NCI-H510A (cell line): ENCODE results near the gene TPSD1.
"Not testable (repeated sequence)": the region's sequence is repeated elsewhere in the genome, so short reads cannot be mapped to it uniquely, and the experiment has no call there.

Experiments
- DNase-seq: peaks from one replicate; lab custom pipeline; 2025; lab: John Stamatoyannopoulos, UW

TPSD1 gene

DNA sequence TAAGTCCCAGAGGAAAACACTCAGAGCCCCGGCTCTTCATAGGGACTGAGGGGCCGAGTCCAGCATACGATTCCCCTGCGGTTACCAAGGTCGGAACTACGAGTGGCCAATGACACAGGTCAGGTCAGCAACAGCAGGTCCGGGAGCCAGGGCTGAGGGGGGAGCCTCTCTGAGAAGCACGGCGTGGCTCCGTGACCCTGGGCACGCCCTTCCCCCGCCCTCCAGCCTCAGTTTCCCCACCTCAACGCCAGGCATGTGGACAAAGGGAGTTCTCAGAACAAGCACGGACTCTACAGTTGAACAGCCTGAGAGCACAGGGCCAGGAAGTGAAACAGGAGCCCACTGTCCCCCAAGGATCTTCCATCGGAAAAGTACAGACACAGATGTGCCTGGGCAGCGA is 25.6 kb downstream of the TPSD1 start:
- no peak for DNase-seq

DNA sequence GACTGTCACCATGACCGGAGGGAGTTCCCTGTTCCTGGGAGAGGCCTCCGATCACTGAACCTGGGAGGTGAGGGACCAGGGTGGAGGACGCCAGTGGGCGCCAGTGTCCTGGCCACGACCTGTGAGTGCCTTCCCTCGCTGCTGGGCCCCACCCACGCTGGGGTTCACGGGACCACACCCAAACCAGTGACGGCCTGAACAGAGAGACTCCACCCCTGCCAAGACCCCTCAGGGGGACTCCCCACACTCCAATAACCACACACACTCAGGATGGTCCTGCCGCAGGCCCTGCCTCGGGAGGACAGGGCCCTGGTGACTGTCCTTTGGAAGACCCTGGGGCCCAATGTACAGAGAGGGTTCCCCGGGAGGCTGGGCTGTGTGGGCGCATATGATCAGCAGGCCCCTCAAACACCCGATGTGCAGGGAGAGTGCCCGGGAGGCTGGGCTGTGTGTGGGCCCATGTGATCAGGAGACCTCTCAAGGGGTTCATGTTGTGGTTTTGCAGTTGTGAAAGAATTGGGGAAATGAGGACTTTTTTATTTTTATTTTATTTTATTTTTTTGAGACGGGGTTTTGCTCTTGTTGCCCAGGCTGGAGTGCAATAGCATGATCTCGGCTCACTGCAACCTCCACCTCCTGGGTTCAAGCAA is 26.6 kb downstream of the TPSD1 start:
- DNase-seq = no peak

DNA sequence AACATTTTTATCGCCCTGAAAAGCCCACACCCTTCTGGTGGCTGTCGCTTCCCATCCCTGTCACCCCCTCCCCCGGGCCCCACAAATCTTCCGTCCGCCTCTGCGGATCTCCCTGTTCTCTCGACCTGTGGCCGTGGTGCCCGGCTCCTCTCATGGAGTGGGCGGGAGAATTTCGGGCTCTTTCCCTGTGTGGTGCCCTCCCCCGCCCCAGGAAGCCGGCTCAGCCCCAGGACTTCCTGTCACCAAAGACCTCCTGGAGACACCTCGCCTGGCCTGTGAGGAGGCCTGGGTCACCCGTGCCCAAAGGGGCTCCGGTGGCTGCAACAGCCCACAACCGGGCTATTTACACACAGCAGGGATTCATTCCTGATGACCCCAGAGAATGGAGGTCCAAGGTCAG is 27.4 kb downstream of the TPSD1 start:
- DNase-seq = no peak

DNA sequence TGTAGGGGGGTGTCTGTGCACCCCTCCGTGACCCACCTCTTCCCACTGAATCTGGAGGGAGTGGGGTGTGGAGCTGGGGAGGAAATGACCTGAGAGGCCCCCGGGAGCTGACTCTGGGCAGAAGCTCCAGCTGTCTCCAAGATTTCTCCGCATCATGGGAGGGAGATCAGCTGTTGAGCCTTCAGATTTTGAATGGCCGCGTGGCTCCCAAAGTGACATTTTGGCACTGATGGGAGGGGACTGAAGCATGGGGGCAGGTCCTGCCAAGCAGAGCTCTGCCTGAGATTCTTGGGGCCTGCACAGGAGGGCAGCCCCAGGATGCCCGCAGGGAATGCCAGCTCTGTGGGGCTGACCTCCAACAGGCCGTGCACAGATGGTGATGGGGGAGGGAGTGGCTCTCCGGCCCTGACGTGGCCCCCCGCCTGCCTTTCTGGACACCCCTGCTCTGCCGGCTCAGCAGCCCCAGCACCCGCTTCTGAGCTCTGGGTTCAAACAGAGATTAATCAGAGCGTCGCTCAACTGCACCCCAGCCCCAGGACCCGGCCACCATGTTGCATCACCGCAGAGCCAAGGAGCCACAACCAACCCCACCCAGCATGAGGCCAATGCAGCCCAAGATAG is 28.2 kb downstream of the TPSD1 start:
- no peak for DNase-seq

DNA sequence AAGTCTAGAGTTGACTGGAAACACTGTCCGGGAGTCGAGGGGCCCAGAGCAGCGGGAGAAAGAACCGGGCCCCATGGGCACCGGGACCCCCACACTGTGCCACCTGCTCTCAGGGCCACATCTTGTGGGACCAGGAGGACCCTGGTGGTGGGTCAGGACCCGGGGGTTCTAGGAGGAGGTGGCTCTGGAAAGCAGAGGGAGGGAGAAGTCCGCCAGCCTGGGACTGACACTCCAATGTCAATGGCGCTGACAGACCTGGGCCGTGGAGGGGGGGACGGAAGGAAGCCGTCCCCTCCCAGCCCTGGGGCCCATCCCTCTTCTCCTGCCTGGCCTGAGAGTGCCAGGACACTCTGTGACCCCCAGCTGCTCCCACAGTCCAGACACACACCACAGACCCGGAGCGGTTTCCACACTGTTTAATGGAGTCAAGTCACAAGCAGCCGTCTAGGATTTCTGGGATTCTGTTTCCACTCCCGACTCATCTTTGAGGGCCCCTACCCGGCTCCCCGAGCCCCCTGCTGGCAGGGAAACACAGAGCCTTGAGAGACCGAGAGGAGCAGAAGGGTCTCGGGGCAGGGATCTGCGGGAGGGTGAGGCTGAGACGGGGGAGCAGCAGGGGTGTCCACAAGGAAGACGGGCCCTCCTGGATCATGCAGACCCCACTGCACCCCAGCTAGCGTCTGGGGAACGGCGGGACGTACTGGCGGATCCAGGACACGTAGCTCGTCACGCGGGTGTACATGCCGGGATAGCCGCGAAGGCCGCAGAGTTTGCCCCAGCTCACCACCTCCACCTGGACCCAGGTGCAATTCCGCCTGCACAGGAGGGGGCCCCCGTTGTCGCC is 30.0 kb downstream of the TPSD1 start:
- DNase-seq = no peak

- DNase-seq = no peak
Measured at GRCh38 chr16:1286513-1287094, 30.7 kb downstream of the TPSD1 start.

DNA sequence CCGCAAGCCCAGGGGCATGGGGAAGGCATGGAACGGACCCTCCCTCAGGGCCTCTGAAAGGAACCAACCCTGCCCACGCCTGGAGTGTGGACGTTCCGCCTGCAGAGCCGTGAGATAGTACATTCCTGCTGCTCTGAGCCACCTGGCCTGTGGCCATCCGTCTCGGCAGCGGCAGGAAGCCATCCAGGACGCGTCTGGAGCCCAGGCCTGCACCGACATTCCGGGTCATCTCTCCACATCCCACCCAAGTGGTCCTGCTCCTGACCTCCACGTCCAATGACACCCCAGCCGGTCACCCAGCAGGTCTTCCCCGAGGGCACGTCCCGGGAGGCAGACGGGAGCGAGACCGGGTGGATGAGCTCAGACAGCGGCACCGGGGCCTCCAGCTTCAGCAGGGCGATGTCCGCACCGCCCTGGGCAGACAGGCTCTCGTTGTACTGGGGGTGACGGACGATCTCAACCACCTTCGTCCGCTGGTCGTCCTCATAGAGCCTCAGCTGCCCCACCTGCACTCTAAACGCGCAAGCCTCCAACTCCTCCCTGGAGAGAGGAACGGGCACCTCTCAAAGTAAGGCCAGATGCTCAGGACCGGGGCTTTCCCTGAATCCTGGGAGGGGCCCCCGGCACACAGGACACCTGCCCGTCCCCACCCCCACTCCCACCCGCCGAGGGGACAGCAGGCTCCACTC is 32.3 kb downstream of the TPSD1 start:
- DNase-seq = no peak

- peak; percentile 50 for DNase-seq
Measured at GRCh38 chr16:1288813-1289476, 33.1 kb downstream of the TPSD1 start.

DNA sequence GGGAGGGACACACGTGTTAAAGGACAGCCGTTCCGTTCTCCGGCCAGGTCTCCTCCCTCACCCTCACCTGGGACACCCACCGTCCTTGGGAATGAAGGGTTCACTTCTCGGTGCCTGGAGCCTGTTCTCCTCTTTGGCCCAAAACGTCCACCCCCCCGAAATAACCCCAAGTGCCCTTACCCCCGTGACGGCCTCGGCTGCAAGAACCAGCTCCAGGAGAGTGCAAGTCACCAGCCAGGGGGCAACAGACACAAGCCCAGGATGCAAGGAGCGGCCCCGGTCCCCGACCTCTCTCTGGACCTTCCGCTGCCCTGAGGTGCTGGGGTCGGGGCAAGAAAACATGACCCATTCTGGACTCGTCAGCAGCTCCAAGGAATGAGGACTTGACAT is 33.6 kb downstream of the TPSD1 start:
- no peak for DNase-seq

- no peak for DNase-seq
Measured at GRCh38 chr16:1290063-1290501, 34.2 kb downstream of the TPSD1 start.

GRCh38 chr16:1290860-1291575 is 35.1 kb downstream of the TPSD1 start:
- no peak for DNase-seq

DNA sequence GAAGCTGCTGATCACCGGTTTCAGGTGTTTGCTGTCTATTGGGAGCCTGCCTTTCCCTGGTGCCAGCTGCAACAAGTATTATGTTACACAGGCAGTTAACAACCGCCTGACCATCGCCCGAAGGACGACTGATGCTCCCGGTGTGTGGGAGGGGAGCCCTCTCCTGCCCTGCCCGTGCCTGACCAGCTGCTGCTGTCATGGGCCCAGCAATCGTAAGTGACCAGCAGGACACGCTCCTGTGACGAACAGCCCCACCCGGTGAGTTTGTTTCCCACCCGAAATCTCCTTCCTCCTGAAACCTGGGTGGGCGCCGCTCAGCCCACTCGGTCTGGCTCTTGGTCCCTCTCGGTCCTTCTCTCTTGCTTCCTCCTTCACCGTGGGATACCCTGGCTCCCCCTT is 35.7 kb downstream of the TPSD1 start:
- DNase-seq = peak; percentile 55

- DNase-seq = not testable (repeated sequence)
Measured at GRCh38 chr16:1292208-1292607, 36.3 kb downstream of the TPSD1 start.

DNA sequence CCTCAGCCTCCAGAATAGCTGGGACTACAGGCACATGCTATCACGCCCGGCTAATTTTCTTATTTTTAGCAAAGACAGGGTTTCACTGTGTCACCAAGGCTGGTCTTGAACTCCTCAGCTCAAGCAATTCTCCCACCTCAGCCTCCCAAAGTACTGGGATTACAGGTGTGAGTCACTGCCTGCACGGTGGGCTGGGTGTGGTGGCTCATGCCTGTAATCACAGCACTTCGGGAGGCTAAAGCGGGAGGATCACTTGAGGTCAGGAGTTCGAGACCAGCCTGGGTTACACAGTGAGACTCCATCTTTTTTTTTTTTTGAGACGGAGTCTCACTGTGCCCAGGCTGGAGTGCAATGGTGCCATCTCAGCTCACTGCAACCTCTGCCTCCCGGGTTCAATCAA is 36.9 kb downstream of the TPSD1 start:
- not testable (repeated sequence) for DNase-seq

- DNase-seq = no peak
Measured at GRCh38 chr16:1293921-1294656, 38.2 kb downstream of the TPSD1 start.

DNA sequence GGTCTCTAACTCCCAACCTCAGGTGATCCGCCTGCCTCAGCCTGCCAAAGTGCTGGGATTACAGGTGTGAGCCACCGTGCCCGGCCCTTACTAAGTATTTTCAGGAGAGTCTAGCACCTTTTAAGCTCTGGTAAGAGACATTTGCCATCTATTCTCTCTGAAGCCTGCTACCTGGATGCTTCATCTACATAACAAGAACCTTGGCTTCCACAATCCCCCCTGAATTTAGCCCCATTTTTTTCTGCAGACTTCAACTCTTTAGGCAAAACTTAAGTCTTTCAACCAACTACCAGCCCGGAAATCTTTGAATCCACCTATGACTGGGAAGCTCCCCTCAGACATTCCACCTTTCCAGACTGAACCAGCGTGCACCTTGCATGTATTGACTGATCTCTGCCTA is 39.6 kb downstream of the TPSD1 start:
- DNase-seq = no peak

- not testable (repeated sequence) for DNase-seq
Measured at GRCh38 chr16:1296688-1297017, 40.8 kb downstream of the TPSD1 start.

- peak; percentile 43 for DNase-seq
Measured at GRCh38 chr16:1297018-1297696, 41.3 kb downstream of the TPSD1 start.

DNA sequence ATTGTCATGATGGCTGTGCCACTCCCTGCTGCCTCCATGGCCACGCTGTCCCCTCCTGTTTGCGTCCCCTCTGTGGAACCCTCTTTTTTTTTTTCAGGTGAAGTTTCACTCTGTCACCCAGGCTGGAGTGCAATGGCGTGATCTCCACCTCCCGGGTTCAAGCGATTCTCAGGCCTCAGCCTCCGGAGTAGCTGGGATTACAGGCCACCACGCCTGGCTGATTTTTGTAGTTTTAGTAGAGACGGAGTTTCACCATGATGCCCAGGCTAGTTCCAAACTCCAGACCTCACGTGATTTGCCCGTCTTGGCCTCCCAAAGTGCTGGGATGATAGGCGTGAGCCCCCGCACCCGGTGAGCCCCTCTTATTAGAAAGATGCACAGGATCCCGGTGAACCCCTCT is 42.5 kb downstream of the TPSD1 start:
- no peak for DNase-seq
